ENCODE data around the gene ADCYAP1R1.

Gene ADCYAP1R1

DNA sequence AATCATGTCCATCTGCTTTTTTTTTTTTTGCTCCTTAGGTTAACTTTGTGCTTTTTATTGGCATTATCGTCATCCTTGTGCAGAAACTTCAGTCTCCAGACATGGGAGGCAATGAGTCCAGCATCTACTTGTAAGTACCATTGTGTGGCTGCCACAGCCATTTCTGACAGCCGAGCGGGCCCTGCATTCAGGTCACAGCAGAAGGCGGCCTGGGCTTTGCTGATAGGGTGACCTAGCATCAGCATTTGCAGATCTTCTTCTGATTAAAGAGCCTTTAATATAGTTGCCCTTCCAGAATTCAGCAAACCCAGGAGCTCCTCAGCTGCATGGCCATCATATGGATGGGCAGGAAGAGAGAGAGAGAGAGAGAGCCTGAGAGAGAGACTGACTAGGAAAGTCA lies 40.5 kb downstream of the ADCYAP1R1 start:
- no peak for DNase-seq

DNA sequence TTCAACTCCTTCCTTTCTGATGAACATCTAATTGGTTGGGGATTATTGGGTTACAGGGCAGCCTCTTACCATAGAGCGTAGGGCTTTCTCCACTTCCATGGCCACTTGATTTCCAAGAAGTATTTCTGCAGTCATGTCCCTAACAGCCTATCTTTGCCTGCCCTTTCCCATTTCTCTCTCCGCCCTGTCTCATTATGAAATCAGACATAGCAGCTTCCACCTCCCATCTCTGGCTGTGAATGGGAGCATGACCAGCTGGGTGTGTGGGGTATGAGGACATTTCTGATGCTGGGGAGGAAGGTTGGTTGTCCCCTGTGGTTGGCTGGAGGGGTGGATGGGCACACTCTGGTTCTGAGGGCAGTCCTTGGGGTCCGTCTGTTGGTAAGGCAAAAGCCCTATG lies 41.2 kb downstream of the ADCYAP1R1 start:
- DNase-seq: no peak

GRCh38 chr7:31094271-31094670 lies 42.2 kb downstream of the ADCYAP1R1 start:
- DNase-seq: no peak

DNA sequence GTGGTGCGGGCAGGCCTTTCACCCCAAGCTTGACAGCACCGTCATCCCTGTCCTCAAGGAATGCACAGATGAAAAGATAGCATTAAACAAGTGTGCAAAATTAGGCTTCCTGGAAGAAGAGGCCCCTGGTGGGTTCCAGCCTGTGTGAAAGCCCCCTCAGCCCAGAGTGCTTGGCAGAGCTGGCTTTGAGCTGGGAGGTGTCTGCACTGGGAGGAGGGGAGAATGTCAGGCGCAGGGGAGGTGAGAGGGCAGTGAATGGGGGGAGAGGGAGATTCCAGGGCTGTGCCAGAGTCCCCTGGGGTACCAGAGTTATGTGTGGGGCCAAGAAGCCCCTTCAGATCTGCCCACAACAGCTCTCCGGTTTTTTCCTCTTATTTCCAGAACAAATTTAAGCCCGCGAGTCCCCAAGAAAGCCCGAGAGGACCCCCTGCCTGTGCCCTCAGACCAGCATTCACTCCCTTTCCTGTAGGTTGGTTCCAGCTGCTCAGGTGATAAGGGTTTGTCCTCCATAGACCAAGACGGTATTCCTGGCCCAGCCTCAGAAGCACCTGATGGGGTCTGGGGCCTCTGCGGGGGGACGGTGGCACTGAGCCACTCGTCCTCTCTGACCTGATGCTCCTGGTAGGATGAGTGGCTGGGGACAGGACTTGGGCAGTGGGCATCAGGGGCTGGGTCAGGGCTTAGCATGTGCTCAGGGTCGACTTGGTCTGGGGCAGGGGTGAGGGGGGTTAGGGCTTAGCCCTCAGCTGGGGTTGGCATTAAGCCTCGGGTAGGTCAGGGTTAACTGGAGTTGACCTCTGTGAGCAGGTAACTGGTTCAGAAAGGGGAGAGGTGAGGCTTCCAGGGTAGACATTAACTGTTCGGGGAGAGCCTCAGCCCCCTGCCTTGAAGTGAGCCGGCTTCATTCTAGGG lies 43.4 kb downstream of the ADCYAP1R1 start:
- no peak for DNase-seq

DNA sequence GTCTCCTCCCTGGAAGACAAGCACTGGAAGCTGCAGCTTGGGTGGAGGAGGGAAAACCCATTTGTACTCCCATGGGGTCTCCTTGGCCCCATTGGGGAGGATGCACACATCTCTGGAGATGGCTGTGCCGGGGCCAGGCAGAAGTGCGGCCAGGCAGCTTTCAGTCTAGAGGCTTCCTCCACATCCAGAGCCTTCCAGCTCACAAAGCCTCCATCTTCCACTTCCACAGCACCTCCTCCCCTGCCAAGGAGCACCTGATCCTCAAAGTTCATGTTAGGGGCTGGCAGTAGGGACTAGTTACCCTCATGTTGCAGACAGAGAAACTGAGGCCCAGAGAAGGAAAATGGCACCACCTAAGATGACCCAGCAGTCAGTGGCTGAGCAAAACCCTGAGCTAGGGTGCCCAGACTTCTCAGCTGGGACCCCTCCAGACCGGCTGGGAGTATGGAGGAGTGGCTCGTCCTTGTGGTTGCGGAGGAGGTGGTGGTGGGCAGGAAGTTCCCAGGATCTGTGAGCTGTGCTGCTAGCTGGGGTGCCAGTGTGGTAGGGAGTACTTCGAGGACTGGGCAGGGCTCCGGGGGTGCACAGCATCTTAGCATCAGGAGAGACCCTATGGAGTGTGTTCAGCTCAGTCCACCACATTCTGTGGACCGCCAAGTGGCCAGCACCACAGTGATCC lies 44.2 kb downstream of the ADCYAP1R1 start:
- no peak for DNase-seq

- DNase-seq: no peak
Observed at GRCh38 chr7:31096877-31097258, 44.8 kb downstream of the ADCYAP1R1 start.

- no peak for DNase-seq
Observed at GRCh38 chr7:31098642-31099360, 46.7 kb downstream of the ADCYAP1R1 start.

DNA sequence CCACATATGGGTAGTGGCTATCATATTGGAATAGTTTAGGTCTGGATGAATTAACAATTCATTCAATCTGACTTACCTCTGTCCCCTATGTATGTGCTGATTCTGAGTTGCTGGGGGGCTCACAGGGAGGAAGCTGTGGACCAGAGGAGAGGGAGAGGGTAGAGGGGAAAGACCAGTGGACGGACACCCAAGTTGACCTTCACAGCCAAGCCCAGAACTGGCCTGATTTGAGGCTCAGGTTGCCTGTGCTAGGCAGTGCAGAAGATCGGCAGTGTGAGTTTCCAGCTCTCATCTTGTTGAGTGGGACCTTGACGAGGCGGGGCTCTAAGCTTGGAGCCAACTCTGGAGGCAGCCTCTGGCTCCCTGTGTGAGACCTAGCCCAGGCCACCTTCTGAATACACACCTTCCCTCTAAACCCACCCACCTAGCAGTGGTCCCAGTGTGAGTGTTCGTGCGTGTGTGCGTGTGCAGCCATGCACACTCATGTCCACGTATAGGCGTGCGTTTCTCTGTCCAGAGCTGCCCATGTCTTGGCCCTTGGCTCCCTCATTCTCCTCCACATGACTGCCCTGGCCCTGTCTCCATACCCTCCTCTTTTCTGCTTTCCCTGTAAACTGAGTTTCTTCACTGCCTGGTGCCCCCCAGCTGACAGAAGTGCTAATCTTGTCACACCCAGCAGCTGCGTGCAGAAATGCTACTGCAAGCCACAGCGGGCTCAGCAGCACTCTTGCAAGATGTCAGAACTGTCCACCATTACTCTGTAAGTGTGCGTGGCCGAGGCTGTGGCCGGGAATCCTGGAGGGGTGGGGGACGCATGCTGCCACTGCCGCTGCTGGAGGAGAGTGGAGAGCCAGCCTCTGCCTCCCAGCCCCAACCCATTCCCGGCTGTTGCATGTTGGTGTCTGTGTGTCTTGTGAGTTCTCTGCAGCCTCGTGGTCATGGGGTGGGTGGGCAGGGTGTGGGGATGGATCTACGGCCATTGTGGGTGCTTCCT lies 47.6 kb downstream of the ADCYAP1R1 start:
- no peak for DNase-seq

- DNase-seq: no peak
Observed at GRCh38 chr7:31100445-31100844, 48.3 kb downstream of the ADCYAP1R1 start.

GRCh38 chr7:31100871-31101270 lies 48.8 kb downstream of the ADCYAP1R1 start:
- no peak for DNase-seq

- no peak for DNase-seq
Observed at GRCh38 chr7:31101544-31101943, 49.4 kb downstream of the ADCYAP1R1 start.

- DNase-seq: no peak
Observed at GRCh38 chr7:31102151-31102972, 50.3 kb downstream of the ADCYAP1R1 start.

DNA sequence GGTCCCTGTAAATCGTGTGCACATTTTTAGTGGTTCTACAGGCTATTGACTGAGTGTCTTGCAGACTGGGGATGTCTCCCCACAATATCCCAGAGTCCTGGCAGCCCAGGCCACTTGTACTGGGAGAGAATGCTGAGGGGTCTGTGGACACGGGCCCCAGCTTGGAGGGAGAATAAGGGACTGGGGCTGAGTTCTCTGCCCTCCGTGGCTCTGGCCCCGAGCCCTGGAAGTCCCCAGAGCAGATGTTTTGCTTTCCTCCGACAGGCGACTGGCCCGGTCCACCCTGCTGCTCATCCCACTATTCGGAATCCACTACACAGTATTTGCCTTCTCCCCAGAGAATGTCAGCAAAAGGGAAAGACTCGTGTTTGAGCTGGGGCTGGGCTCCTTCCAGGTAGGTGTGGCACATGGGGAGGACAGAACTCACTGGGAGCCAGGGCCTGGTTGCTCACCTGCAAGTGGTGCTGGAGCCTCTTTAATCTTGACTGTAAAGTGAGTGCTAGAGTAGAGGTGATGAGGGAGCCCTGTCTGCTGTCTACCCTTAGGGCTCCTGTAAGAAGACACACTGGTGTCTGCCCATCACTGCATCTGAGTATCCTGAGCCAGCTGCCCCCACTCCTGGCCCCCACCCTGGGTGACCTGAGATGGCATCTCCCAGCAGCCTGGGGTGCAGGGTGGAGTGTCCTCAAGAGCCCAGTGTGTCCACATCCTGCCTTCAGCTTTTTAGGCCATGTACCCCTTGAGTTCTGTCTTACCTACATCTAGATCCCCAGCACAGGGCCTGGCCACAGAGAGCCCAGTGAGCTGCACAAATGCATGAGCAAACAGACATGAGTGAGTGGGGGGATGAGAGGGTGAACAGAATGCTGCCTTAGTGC lies 51.1 kb downstream of the ADCYAP1R1 start:
- no peak for DNase-seq

- no peak for DNase-seq
Observed at GRCh38 chr7:31104361-31105255, 52.5 kb downstream of the ADCYAP1R1 start.

DNA sequence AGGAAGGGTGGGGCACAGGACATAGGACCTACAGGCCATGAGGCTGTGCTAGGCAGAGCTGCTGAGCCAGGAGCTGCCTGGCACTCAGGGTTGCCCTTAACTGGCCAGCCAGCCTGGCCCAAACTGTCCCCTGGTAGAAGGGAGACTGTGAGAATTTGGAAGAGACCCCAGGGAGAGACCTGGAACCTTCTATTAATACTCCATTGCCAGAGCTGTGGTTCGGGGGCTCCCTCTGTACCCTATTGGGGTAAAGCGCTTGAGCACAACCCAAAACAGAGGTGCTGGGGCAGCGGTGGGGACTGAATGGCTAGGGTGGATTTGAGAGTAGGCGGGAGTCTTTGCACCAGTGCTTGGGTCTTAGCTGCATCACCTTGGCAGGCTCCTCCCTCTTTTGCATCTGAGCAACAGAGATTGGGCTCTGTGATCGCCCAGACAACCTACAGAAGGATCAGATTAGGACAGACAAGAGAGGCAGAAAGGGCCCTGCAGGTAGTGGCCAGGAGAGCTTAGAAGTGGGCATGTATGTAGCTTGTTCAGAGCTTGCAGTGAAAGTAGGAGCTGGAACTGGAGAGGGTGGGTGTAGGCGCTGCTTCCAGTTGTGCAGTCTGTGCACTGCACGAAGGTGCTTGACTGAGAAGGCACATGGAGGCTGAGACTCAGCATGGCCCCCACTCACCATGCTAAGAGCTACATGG lies 53.3 kb downstream of the ADCYAP1R1 start:
- DNase-seq: no peak

GRCh38 chr7:31106303-31107105 lies 54.4 kb downstream of the ADCYAP1R1 start:
- DNase-seq: no peak

Data from NCI-H187 treated with DMSO at 0.1 percent for 48 hours (cell line).